Measurements from ENCODE around the gene NACA2. TPM values are rescaled to one million over a fixed set of nuclear protein-coding genes. Genes with fewer than 3 reads are reported as not detected.

The NACA2 gene
- total RNA-seq, 1 donor from 2014 or later: not detected

DNA sequence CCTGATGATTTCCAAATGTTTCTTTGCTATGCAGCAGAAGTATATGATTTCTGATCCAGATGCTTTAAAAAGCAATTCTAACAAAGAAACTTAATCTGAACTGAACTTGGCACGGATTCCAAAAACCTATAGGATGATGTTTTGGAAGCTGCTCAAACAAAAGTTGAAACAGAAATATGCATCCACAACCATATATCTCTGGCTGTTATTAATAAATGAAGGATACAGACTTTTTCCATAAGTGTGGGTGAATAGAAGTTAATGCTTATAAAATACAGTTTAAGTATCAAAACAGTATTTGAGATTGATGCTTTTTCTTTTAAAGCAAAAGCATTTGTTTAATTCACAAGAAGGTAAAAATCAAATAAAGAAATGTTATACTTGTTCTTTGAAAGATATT lies 27.9 kb upstream of the NACA2 start:
- H3K36me3 Mint-ChIP-seq (ENCODE audit: unreplicated experiment): peaks cover 8% of the 10 kb centered on the region
- peaks cover 7% of the 10 kb centered on the region for H3K27me3 Mint-ChIP-seq (ENCODE audit: unreplicated experiment)
- DNase-seq (ENCODE audit: extremely low spot score, unreplicated experiment): no peak
- peaks cover 16% of the 10 kb centered on the region for H3K4me1 Mint-ChIP-seq (ENCODE audit: unreplicated experiment)
- H3K4me3 Mint-ChIP-seq (ENCODE audit: unreplicated experiment): no peak overlapping the region
- H3K9me3 Mint-ChIP-seq (ENCODE audit: unreplicated experiment): peaks cover 10% of the 10 kb centered on the region
- no peak overlapping the region for H3K27ac Mint-ChIP-seq (ENCODE audit: unreplicated experiment)
- no peak for TF ChIP-seq CTCF (IDR thresholded peaks at IDR 0.05)

DNA sequence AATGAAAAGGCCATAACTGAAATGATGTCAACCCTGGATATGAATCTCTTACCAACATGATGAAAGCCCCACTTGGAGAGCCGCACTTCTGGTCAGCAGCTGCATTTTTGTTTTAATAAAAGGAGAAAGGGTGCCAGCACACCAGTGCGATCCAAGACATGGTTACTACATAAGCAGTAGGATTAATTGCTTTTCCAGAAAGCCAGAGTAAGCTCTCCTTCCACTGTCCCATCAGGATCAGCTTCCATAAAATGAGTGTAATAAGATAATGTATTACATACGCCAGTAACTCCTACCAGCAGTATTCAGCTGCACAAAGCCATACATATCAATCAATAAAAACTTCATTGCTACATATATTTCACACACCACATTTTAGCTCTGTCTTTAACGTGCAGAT lies 26.3 kb upstream of the NACA2 start:
- Mint-ChIP-seq H3K4me3 (ENCODE audit: unreplicated experiment) (no peak overlapping the region), H3K36me3 (ENCODE audit: unreplicated experiment) (peaks cover 8% of the 10 kb centered on the region), H3K4me1 (ENCODE audit: unreplicated experiment) (peaks cover 16% of the 10 kb centered on the region), H3K9me3 (ENCODE audit: unreplicated experiment) (peaks cover 10% of the 10 kb centered on the region), H3K27me3 (ENCODE audit: unreplicated experiment) (peaks cover 2% of the 10 kb centered on the region), H3K27ac (ENCODE audit: unreplicated experiment) (no peak overlapping the region)
- DNase-seq (ENCODE audit: extremely low spot score, unreplicated experiment): no peak
- no peak for TF ChIP-seq CTCF (IDR thresholded peaks at IDR 0.05)

DNA sequence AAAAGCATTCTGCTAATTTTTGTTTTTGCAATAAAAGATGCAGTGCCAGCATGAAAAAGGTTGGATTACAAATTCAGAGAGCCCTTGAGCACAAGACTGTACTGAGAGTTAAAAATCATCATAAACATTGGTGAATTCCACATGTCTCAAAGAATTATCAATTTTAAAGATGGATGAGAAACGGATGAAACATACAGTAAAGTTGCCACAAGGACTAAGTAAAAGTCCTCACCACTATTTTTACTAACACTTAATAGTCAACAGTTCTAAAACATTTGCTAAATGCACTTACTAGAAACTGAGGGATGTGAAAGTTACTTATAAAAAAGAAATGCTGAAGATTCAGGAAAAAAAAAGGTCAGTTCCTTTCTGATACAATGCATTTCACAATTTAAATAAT lies 25.8 kb upstream of the NACA2 start:
- Mint-ChIP-seq H3K9me3 (ENCODE audit: unreplicated experiment) (peaks cover 10% of the 10 kb centered on the region), H3K4me3 (ENCODE audit: unreplicated experiment) (peak overlapping the region; percentile 31), H3K27me3 (ENCODE audit: unreplicated experiment) (peaks cover 2% of the 10 kb centered on the region), H3K4me1 (ENCODE audit: unreplicated experiment) (peaks cover 16% of the 10 kb centered on the region), H3K27ac (ENCODE audit: unreplicated experiment) (peak overlapping the region; percentile 53), H3K36me3 (ENCODE audit: unreplicated experiment) (peaks cover 8% of the 10 kb centered on the region)
- DNase-seq (ENCODE audit: extremely low spot score, unreplicated experiment): no peak
- no peak for TF ChIP-seq CTCF (IDR thresholded peaks at IDR 0.05)

DNA sequence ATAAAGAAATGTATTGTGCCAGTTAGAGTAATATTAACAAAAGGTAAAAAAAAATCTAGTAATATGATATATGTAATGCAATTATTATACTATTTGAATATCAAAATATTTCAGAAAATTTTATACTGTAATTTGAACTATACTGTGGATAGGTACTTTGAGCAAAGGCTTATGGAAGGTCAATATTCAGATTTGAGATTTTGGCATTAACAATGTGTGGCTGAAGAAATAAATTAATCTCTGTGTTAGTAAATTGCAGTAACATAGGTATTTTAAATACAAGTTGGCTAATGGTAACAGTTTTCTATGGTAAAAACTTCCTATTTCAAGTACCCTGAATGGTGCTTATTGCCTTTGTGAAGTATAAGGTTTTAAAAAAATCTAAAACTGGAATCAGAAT lies 23.2 kb upstream of the NACA2 start:
- no peak for DNase-seq (ENCODE audit: extremely low spot score, unreplicated experiment)
- Mint-ChIP-seq H3K4me1 (ENCODE audit: unreplicated experiment) (peaks cover 16% of the 10 kb centered on the region), H3K27ac (ENCODE audit: unreplicated experiment) (no peak overlapping the region), H3K36me3 (ENCODE audit: unreplicated experiment) (peaks cover 5% of the 10 kb centered on the region), H3K9me3 (ENCODE audit: unreplicated experiment) (peaks cover 5% of the 10 kb centered on the region), H3K27me3 (ENCODE audit: unreplicated experiment) (peaks cover 10% of the 10 kb centered on the region), H3K4me3 (ENCODE audit: unreplicated experiment) (no peak overlapping the region)
- TF ChIP-seq CTCF (IDR thresholded peaks at IDR 0.05): no peak

GRCh38 chr17:61611323-61611722 lies 20.3 kb upstream of the NACA2 start:
- Mint-ChIP-seq H3K4me1 (ENCODE audit: unreplicated experiment) (peaks cover 11% of the 10 kb centered on the region), H3K9me3 (ENCODE audit: unreplicated experiment) (no peaks in the 10 kb centered on the region), H3K27ac (ENCODE audit: unreplicated experiment) (no peak overlapping the region), H3K27me3 (ENCODE audit: unreplicated experiment) (peaks cover 10% of the 10 kb centered on the region), H3K36me3 (ENCODE audit: unreplicated experiment) (no peaks in the 10 kb centered on the region), H3K4me3 (ENCODE audit: unreplicated experiment) (no peak overlapping the region)
- no peak for TF ChIP-seq CTCF (IDR thresholded peaks at IDR 0.05)
- no peak for DNase-seq (ENCODE audit: extremely low spot score, unreplicated experiment)
